Measurements from ENCODE around the gene GNPAT. TPM values are rescaled to one million over a fixed set of nuclear protein-coding genes. Genes with fewer than 3 reads are reported as not detected.

The GNPAT gene
- total RNA-seq, 1 donor from 2014 or later: 32.5 TPM

DNA sequence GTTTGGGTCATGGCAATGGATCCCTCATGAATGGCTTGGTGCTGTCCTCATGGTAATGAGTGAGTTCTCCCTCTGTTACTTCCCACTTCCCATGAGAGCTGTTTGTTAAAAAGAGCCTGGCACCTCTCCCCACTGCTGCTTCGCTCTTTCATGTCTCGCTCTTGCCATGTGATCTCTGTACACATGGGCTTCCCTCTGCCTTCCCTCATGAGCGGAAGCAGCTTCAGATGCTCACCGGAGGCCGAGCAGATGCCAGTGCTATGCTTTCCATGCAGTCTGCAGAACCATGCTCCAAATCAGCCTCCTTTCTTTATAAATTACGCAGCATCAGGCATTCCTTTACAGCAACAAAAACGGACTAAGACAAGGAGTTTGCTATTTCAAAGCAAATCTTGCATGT, 14.9 kb upstream of the GNPAT start:
- no peaks in the 10 kb centered on the region for H3K9me3 Mint-ChIP-seq (ENCODE audit: unreplicated experiment)
- H3K27ac ChIP-seq (ENCODE audit: low read depth, low read length): no peak overlapping the region
- FAIRE-seq: no peak

DNA sequence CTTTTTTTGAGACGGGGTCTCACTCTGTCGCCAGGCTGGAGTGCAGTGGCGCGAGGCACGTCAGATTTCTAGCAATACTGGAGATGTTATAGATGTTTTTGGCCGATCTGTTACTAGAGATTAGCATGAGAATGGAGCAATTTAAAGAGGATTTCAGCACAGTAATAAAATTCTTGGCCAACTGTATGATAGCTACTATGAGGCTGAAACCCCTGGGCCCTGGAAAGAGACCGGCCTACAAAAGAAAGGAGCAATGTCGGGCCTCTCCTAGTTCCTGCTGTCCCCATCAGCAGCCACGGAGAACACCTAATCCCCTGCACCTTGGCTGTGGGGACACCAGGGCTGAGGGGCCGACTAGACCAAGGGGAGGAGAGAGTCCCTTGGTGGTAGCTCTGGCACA, 9.5 kb upstream of the GNPAT start:
- Histone ChIP-seq H3K4me3 (ENCODE audit: insufficient read depth, low read depth, low read length) (no peak overlapping the region), H3K4me1 (ENCODE audit: insufficient read depth, low read length) (no peaks in the 10 kb centered on the region), H3K27me3 (ENCODE audit: insufficient read depth, low read length) (no peaks in the 10 kb centered on the region), H2AFZ (ENCODE audit: low read depth, low read length) (no peak overlapping the region), H3K79me2 (ENCODE audit: insufficient read depth, low read length) (peaks cover 10% of the 10 kb centered on the region), H3K27ac (ENCODE audit: low read depth, low read length) (no peak overlapping the region), H3K9ac (ENCODE audit: low read length) (no peak overlapping the region), H3K9me3 (ENCODE audit: insufficient read depth, low read depth, low read length) (no peaks in the 10 kb centered on the region), H4K20me1 (ENCODE audit: insufficient read depth, low read length) (peaks cover 14% of the 10 kb centered on the region), H3K36me3 (ENCODE audit: insufficient read depth, low read length) (peaks cover 11% of the 10 kb centered on the region), H3K4me2 (ENCODE audit: low read length) (no peak overlapping the region)
- no peak overlapping the region for H3K27ac Mint-ChIP-seq (ENCODE audit: unreplicated experiment)
- H3K27me3 Mint-ChIP-seq (ENCODE audit: low read depth, unreplicated experiment): no peaks in the 10 kb centered on the region
- H3K4me1 Mint-ChIP-seq (ENCODE audit: low read depth, unreplicated experiment): no peaks in the 10 kb centered on the region
- H3K9me3 Mint-ChIP-seq (ENCODE audit: unreplicated experiment): no peaks in the 10 kb centered on the region
- no peak overlapping the region for H3K4me3 Mint-ChIP-seq (ENCODE audit: unreplicated experiment)
- DNase-seq (ENCODE audit: low read depth) (no peak), FAIRE-seq (no peak)
- TF ChIP-seq EZH2 (IDR thresholded peaks at IDR 0.05; ENCODE audit: insufficient read depth, low read length): no peak
- TF ChIP-seq, protein P1, sequence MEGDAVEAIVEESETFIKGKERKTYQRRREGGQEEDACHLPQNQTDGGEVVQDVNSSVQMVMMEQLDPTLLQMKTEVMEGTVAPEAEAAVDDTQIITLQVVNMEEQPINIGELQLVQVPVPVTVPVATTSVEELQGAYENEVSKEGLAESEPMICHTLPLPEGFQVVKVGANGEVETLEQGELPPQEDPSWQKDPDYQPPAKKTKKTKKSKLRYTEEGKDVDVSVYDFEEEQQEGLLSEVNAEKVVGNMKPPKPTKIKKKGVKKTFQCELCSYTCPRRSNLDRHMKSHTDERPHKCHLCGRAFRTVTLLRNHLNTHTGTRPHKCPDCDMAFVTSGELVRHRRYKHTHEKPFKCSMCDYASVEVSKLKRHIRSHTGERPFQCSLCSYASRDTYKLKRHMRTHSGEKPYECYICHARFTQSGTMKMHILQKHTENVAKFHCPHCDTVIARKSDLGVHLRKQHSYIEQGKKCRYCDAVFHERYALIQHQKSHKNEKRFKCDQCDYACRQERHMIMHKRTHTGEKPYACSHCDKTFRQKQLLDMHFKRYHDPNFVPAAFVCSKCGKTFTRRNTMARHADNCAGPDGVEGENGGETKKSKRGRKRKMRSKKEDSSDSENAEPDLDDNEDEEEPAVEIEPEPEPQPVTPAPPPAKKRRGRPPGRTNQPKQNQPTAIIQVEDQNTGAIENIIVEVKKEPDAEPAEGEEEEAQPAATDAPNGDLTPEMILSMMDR (IDR thresholded peaks at IDR 0.05; ENCODE audit: insufficient read depth, low read depth, low read length): no peak
- H3K36me3 Mint-ChIP-seq (ENCODE audit: low read depth, unreplicated experiment): peaks cover 8% of the 10 kb centered on the region

More for the DNA sequence above, 14.9 kb upstream of the GNPAT start:
- Mint-ChIP-seq H3K4me3 (ENCODE audit: unreplicated experiment) (peak overlapping the region; percentile 5), H3K27ac (ENCODE audit: unreplicated experiment) (no peak overlapping the region), H3K36me3 (ENCODE audit: low read depth, unreplicated experiment) (peaks cover 22% of the 10 kb centered on the region), H3K27me3 (ENCODE audit: low read depth, unreplicated experiment) (no peaks in the 10 kb centered on the region), H3K4me1 (ENCODE audit: low read depth, unreplicated experiment) (no peaks in the 10 kb centered on the region)
- H3K36me3 ChIP-seq (ENCODE audit: insufficient read depth, low read length): peaks cover 17% of the 10 kb centered on the region
- no peak overlapping the region for H3K9ac ChIP-seq (ENCODE audit: low read length)
- no peaks in the 10 kb centered on the region for H3K4me1 ChIP-seq (ENCODE audit: insufficient read depth, low read length)
- H2AFZ ChIP-seq (ENCODE audit: low read depth, low read length): no peak overlapping the region
- peaks cover 4% of the 10 kb centered on the region for H3K79me2 ChIP-seq (ENCODE audit: insufficient read depth, low read length)
- peaks cover 8% of the 10 kb centered on the region for H4K20me1 ChIP-seq (ENCODE audit: insufficient read depth, low read length)
- no peak overlapping the region for H3K4me3 ChIP-seq (ENCODE audit: insufficient read depth, low read depth, low read length)
- H3K9me3 ChIP-seq (ENCODE audit: insufficient read depth, low read depth, low read length): no peaks in the 10 kb centered on the region
- no peaks in the 10 kb centered on the region for H3K27me3 ChIP-seq (ENCODE audit: insufficient read depth, low read length)
- DNase-seq (ENCODE audit: low read depth): no peak
- no peak overlapping the region for H3K4me2 ChIP-seq (ENCODE audit: low read length)
- TF ChIP-seq, protein P1 (IDR thresholded peaks at IDR 0.05; ENCODE audit: insufficient read depth, low read depth, low read length): no peak
- no peak for TF ChIP-seq EZH2 (IDR thresholded peaks at IDR 0.05; ENCODE audit: insufficient read depth, low read length)

DNA sequence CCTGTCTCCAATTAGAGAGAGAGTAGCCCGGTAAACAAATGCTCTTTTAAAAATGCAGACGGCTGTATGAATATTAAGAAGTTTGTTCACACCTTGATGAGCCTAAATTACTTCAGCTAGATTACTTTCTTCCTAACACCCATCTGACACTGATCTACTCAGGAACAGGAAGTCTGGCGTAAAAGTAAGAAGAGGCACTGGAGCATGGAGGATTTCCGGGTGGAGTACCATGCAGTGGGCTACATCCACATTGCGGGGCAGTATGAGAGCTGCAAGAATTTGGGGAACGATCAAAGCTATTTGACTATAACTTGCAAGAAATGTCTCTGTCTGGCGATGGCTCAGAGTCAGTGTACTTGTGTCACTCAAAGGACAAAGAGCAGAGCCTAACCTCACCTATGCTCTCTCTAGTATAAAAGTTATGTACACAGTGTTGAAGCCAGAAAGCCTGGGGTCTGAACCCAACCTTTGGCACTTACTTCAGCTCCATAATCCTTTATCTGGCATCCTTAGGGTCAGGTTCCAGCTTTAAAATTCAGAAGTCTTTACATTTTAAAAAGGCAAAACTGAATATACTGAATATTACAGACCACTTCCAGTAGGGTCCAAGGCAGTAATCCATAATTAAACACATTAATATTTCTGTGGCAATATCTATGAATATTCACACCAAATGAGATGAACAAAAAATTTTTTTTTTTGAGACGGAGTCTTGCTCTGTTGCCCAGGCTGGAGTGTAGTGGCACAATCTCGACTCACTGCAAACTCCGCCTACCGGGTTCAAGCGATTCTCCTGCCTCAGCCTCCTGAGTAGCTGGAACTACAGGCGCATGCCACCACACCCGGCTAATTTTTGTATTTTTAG, 7.9 kb upstream of the GNPAT start:
- Histone ChIP-seq H2AFZ (ENCODE audit: low read depth, low read length) (no peak overlapping the region), H3K27me3 (ENCODE audit: insufficient read depth, low read length) (no peaks in the 10 kb centered on the region), H3K9ac (ENCODE audit: low read length) (no peak overlapping the region), H3K9me3 (ENCODE audit: insufficient read depth, low read depth, low read length) (no peaks in the 10 kb centered on the region), H3K27ac (ENCODE audit: low read depth, low read length) (no peak overlapping the region), H3K4me2 (ENCODE audit: low read length) (no peak overlapping the region), H3K79me2 (ENCODE audit: insufficient read depth, low read length) (peaks cover 10% of the 10 kb centered on the region), H4K20me1 (ENCODE audit: insufficient read depth, low read length) (peaks cover 14% of the 10 kb centered on the region), H3K4me1 (ENCODE audit: insufficient read depth, low read length) (no peaks in the 10 kb centered on the region), H3K4me3 (ENCODE audit: insufficient read depth, low read depth, low read length) (no peak overlapping the region), H3K36me3 (ENCODE audit: insufficient read depth, low read length) (peaks cover 7% of the 10 kb centered on the region)
- FAIRE-seq (no peak), DNase-seq (ENCODE audit: low read depth) (no peak)
- Mint-ChIP-seq H3K27ac (ENCODE audit: unreplicated experiment) (no peak overlapping the region), H3K4me3 (ENCODE audit: unreplicated experiment) (no peak overlapping the region), H3K27me3 (ENCODE audit: low read depth, unreplicated experiment) (no peaks in the 10 kb centered on the region), H3K9me3 (ENCODE audit: unreplicated experiment) (no peaks in the 10 kb centered on the region), H3K36me3 (ENCODE audit: low read depth, unreplicated experiment) (peaks cover 9% of the 10 kb centered on the region), H3K4me1 (ENCODE audit: low read depth, unreplicated experiment) (no peaks in the 10 kb centered on the region)
- TF ChIP-seq, protein P1 (IDR thresholded peaks at IDR 0.05; ENCODE audit: insufficient read depth, low read depth, low read length): no peak
- no peak for TF ChIP-seq EZH2 (IDR thresholded peaks at IDR 0.05; ENCODE audit: insufficient read depth, low read length)
